Measurements from ENCODE around the gene KBTBD4. TPM values are rescaled to one million over a fixed set of nuclear protein-coding genes. Genes with fewer than 3 reads are reported as not detected.

Gene KBTBD4
- total RNA-seq, 2 donors from 2014 or later, result 14.5 to 15.5 TPM

DNA sequence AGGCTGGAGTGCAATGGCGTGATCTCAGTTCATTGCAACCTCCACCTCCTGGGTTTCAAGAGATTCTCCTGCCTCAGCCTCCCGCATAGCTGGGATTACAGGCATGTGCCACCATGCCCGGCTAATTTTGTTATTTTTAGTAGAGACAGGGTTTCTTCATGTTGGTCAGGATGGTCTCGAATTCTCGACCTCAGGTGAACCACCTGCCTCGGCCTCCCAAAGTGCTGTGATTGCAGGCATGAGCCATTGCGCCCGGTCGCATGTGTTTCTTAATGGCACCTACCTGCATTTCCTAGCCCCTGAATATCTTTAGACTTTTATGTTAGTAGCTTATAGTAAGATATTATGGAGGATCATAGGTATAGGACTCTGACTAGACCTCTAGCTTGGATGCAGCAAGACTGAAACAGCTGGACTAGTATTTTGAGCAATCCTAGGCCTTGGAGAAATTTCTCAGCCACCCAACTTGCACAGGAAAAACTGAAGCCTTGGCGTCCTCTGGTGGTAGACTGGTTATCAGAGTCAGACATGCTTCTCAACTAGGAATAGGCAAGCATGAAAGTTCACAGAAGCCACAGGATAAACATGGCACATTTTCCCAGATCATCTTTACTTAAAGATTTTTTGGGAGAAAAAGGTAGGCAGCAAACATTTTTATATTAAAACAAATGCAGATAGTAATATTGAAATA, 38.1 kb upstream of the KBTBD4 start:
- Histone ChIP-seq H3K36me3 (no peaks in the 10 kb centered on the region), H3K9ac (ENCODE audit: low read depth in 2 of 2, low read length in 2 of 2) (no peak overlapping the region), H3K9me3 (no peaks in the 10 kb centered on the region), H3K4me1 (no peaks in the 10 kb centered on the region), H3K4me3 (no peak overlapping the region), H3K27ac (no peak overlapping the region), H3K27me3 (no peaks in the 10 kb centered on the region)
- peak; percentile 38 for DNase-seq
- intact Hi-C loops (cut with DNase I), result no loop called here
- TF ChIP-seq, protein P1, sequence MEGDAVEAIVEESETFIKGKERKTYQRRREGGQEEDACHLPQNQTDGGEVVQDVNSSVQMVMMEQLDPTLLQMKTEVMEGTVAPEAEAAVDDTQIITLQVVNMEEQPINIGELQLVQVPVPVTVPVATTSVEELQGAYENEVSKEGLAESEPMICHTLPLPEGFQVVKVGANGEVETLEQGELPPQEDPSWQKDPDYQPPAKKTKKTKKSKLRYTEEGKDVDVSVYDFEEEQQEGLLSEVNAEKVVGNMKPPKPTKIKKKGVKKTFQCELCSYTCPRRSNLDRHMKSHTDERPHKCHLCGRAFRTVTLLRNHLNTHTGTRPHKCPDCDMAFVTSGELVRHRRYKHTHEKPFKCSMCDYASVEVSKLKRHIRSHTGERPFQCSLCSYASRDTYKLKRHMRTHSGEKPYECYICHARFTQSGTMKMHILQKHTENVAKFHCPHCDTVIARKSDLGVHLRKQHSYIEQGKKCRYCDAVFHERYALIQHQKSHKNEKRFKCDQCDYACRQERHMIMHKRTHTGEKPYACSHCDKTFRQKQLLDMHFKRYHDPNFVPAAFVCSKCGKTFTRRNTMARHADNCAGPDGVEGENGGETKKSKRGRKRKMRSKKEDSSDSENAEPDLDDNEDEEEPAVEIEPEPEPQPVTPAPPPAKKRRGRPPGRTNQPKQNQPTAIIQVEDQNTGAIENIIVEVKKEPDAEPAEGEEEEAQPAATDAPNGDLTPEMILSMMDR (IDR thresholded peaks at IDR 0.05), result peak; percentile 32

DNA sequence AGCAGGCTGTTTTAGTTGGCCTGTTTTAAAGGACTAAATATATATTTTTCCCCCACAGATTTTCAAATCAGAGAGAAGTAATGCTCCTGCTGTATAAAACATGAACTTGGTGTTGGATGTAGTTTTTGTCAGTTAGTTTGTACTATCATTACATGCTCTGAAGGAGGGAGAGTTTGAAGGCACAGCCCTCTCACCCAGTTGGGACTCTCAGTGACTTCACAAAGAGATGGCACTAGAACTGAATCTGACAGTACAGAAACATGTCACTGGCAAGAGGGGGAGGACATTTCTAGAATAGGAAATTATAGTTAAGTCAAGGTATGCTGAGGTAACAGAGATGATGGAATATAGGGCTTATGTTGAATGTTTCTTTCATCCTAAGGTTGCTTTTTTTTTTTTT, 36.5 kb upstream of the KBTBD4 start:
- Histone ChIP-seq H3K4me3 (no peak overlapping the region), H3K4me1 (no peaks in the 10 kb centered on the region), H3K27me3 (no peaks in the 10 kb centered on the region), H3K9me3 (no peaks in the 10 kb centered on the region), H3K27ac (no peak overlapping the region), H3K36me3 (no peaks in the 10 kb centered on the region), H3K9ac (ENCODE audit: low read depth in 2 of 2, low read length in 2 of 2) (no peak overlapping the region)
- no peak for DNase-seq
- intact Hi-C loops (cut with DNase I), result no loop called here
- TF ChIP-seq, protein P1 (IDR thresholded peaks at IDR 0.05), result no peak

DNA sequence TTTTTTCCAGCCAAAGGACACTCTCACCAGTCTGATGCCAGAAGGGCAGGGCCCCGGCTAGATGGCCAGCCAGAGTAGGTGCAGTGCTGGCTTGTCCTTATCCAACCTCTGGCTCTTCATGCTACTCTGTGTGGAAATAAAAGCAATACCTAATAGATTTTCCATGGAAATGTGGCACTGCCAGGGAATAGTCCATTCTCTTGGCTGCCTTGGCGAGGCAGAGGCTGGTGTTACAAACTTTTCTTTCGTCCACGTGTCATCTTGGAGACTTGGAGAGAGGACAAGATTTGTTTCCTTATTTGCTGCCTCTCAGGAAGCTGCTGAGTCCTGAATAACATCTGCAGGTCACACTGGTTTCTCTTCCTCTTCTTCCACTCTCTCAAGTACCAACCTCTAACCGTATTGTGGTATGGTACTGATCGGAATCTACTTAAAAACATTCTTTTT, 32.6 kb upstream of the KBTBD4 start:
- no peaks in the 10 kb centered on the region for H3K27me3 ChIP-seq
- TF ChIP-seq, protein P1 (IDR thresholded peaks at IDR 0.05), result no peak
- no peak for DNase-seq

DNA sequence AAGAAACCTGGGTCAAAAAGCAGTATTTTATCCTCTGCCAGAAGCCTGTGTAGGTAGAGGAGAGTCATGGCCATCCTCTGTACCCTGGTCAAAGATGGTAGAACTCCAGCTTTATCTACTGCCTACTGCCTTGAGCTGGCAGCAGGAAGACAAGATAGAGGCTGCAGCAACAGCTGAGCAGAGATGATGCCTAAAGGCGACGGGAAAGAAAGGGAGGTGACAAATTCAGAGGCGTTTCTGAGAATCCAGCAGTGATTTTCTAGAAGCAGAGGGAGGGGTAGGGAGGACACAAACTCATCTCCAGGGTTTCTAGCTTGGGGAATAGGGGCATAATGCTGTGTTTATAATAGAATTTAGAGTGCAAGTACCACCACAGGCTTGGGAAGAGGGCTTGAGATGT, 30.9 kb upstream of the KBTBD4 start:
- DNase-seq, result no peak
- no peaks in the 10 kb centered on the region for H3K27me3 ChIP-seq
- H3K9me3 ChIP-seq, result no peaks in the 10 kb centered on the region
- no peak overlapping the region for H3K4me3 ChIP-seq
- H3K27ac ChIP-seq, result no peak overlapping the region
- TF ChIP-seq, protein P1 (IDR thresholded peaks at IDR 0.05), result no peak
- H3K4me1 ChIP-seq, result no peaks in the 10 kb centered on the region
- H3K36me3 ChIP-seq, result no peaks in the 10 kb centered on the region
- intact Hi-C loops (cut with DNase I), result no loop called here
- no peak overlapping the region for H3K9ac ChIP-seq (ENCODE audit: low read depth in 2 of 2, low read length in 2 of 2)

More for the DNA sequence above, 32.6 kb upstream of the KBTBD4 start:
- no peak overlapping the region for H3K4me3 ChIP-seq
- no peaks in the 10 kb centered on the region for H3K36me3 ChIP-seq
- intact Hi-C loops (cut with DNase I), result no loop called here
- H3K27ac ChIP-seq, result no peak overlapping the region
- H3K9ac ChIP-seq (ENCODE audit: low read depth in 2 of 2, low read length in 2 of 2), result no peak overlapping the region
- no peaks in the 10 kb centered on the region for H3K9me3 ChIP-seq
- no peaks in the 10 kb centered on the region for H3K4me1 ChIP-seq

DNA sequence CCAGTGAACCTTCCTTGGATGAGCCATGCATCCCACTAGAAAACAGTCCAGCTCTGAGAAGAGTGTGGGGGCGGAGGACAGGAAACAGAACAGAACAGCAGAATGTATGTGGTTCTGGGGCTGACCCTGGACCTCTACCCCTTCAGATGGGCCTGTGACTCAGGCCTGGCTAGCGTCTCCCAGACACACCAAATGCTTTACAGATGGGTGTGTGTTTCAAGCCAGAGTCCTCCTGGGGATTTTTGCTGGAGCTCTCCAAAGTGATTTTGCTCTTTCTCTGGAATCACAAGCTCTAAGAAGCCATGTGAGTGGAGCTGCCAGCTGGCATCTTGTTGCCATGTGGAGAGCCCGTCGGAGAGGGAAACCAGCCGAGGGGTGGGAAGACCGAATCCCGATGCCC, 28.6 kb upstream of the KBTBD4 start:
- no peak for DNase-seq
- intact Hi-C loops (cut with DNase I), result no loop called here
- TF ChIP-seq, protein P1 (IDR thresholded peaks at IDR 0.05), result no peak
- Histone ChIP-seq H3K27ac (no peak overlapping the region), H3K36me3 (no peaks in the 10 kb centered on the region), H3K27me3 (no peaks in the 10 kb centered on the region), H3K4me3 (no peak overlapping the region), H3K9ac (ENCODE audit: low read depth in 2 of 2, low read length in 2 of 2) (no peak overlapping the region), H3K9me3 (no peaks in the 10 kb centered on the region), H3K4me1 (no peaks in the 10 kb centered on the region)

All from colonic mucosa (tissue), 4 donors.